Osteoblast (primary cell): ENCODE data around the gene PARP2. TPM values are rescaled to one million over a fixed set of nuclear protein-coding genes. Genes with fewer than 3 reads are reported as not detected.
A peak's percentile ranks its signal among the peaks of the same experiment; 100 is the strongest.

Experiments used
- DNase-seq: peaks from one replicate; pipeline ENCODE4 v3.0.0; 2011; ENCODE audit warnings: low spot score, mixed read lengths; ENCODE audit not compliant: insufficient read length; ENCODE audit errors: missing footprints
- H2AFZ ChIP-seq: 2 replicates; pipeline ENCODE4 v1.6.0; 2011; ENCODE audit warnings: mild to moderate bottlenecking, low read length
- H3K27ac ChIP-seq: 2 replicates; pipeline ENCODE4 v1.5.1; 2011; ENCODE audit warnings: mild to moderate bottlenecking, low read depth, low read length, moderate library complexity
- H3K27me3 ChIP-seq: 2 replicates; pipeline ENCODE4 v1.6.0; 2012; ENCODE audit warnings: mild to moderate bottlenecking, control low read depth, inconsistent platforms, low read length, moderate library complexity; ENCODE audit not compliant: insufficient read depth
- H3K36me3 ChIP-seq: 2 replicates; pipeline ENCODE4 v1.5.1; 2011; ENCODE audit warnings: mild to moderate bottlenecking, low read length, control low read depth, moderate library complexity; ENCODE audit not compliant: insufficient read depth
- H3K4me1 ChIP-seq: 2 replicates; pipeline ENCODE4 v1.5.1; 2011; ENCODE audit warnings: mild to moderate bottlenecking, low read length, control low read depth, moderate library complexity; ENCODE audit not compliant: insufficient read depth
- H3K4me2 ChIP-seq: 2 replicates; pipeline ENCODE4 v1.6.0; 2011; ENCODE audit warnings: mild to moderate bottlenecking, low read length; ENCODE audit not compliant: insufficient read depth
- H3K4me3 ChIP-seq: fragments of 200-600 bp; sonication (generic); 3 replicates; pipeline ENCODE4 v1.5.1; 2012; ENCODE audit warnings: mild to moderate bottlenecking, low read length, inconsistent platforms; ENCODE audit not compliant: insufficient read depth
- H3K79me2 ChIP-seq: 2 replicates; pipeline ENCODE4 v1.6.0; 2012; ENCODE audit warnings: mild to moderate bottlenecking, low read length, control low read depth, inconsistent platforms; ENCODE audit not compliant: insufficient read depth
- H3K9me3 ChIP-seq: 2 replicates; pipeline ENCODE4 v1.5.1; 2011; ENCODE audit warnings: low read depth, low read length, control low read depth
- H4K20me1 ChIP-seq: 2 replicates; pipeline ENCODE4 v1.6.0; 2012; ENCODE audit warnings: mild to moderate bottlenecking, low read length, control low read depth; ENCODE audit not compliant: insufficient read depth
- CTCF ChIP-seq: IDR thresholded peaks from 2 replicates; pipeline ENCODE4 v1.5.1; 2011; ENCODE audit warnings: mild to moderate bottlenecking, low read depth, low read length, moderate library complexity; ENCODE audit errors: extremely low read depth
- total RNA-seq: library from RNA; depleted of rRNA; stranded (reverse); fragments of >200 nt; gene quantifications from 2 replicates; pipeline ENCODE4 v1.2.3, GENCODE V29; 2012

The PARP2 gene
- total RNA-seq, 1 donor, result 5.8 TPM

- Histone ChIP-seq H3K27ac (peak overlapping the region; percentile 27), H3K4me3 (no peak overlapping the region), H3K79me2 (peaks cover 11% of the 10 kb centered on the region), H3K27me3 (no peaks in the 10 kb centered on the region), H2AFZ (no peak overlapping the region), H3K4me1 (peaks cover 5% of the 10 kb centered on the region), H4K20me1 (no peaks in the 10 kb centered on the region), H3K4me2 (no peak overlapping the region), H3K36me3 (peaks cover 33% of the 10 kb centered on the region), H3K9me3 (no peaks in the 10 kb centered on the region)
- TF ChIP-seq CTCF, result no peak
- no peak for DNase-seq
Observed at GRCh38 chr14:20345366-20345765, 1.9 kb downstream of the PARP2 start.

GRCh38 chr14:20346713-20347112 lies 3.3 kb downstream of the PARP2 start:
- Histone ChIP-seq H4K20me1 (peaks cover 3% of the 10 kb centered on the region), H3K9me3 (no peaks in the 10 kb centered on the region), H3K27me3 (no peaks in the 10 kb centered on the region), H3K4me3 (no peak overlapping the region), H3K36me3 (peaks cover 46% of the 10 kb centered on the region), H3K79me2 (peaks cover 11% of the 10 kb centered on the region), H3K4me2 (no peak overlapping the region), H3K4me1 (peaks cover 5% of the 10 kb centered on the region), H2AFZ (no peak overlapping the region), H3K27ac (no peak overlapping the region)
- TF ChIP-seq CTCF, result no peak
- no peak for DNase-seq

- Histone ChIP-seq H3K4me1 (peaks cover 5% of the 10 kb centered on the region), H3K27me3 (no peaks in the 10 kb centered on the region), H3K4me2 (no peak overlapping the region), H3K36me3 (peaks cover 57% of the 10 kb centered on the region), H3K79me2 (peaks cover 11% of the 10 kb centered on the region), H3K4me3 (no peak overlapping the region), H2AFZ (no peak overlapping the region), H3K27ac (no peak overlapping the region), H4K20me1 (peaks cover 3% of the 10 kb centered on the region), H3K9me3 (no peaks in the 10 kb centered on the region)
- no peak for TF ChIP-seq CTCF
- no peak for DNase-seq
Observed at GRCh38 chr14:20347747-20348146, 4.3 kb downstream of the PARP2 start.

- H3K4me2 ChIP-seq, result no peak overlapping the region
- H3K27ac ChIP-seq, result no peak overlapping the region
- H3K4me1 ChIP-seq, result no peaks in the 10 kb centered on the region
- no peaks in the 10 kb centered on the region for H3K9me3 ChIP-seq
- peaks cover 3% of the 10 kb centered on the region for H4K20me1 ChIP-seq
- peaks cover 73% of the 10 kb centered on the region for H3K36me3 ChIP-seq
- no peaks in the 10 kb centered on the region for H3K27me3 ChIP-seq
- H3K79me2 ChIP-seq, result peaks cover under 1% of the 10 kb centered on the region
- no peak overlapping the region for H3K4me3 ChIP-seq
- DNase-seq, result no peak
- H2AFZ ChIP-seq, result no peak overlapping the region
- no peak for TF ChIP-seq CTCF
Observed at GRCh38 chr14:20350282-20350681, 6.8 kb downstream of the PARP2 start.
